HL-60/S4 (cell line): Measurements from ENCODE around the gene CMPK1.

Experiments used
- in situ Hi-C: fragments of 300-500 bp; cut with MboI; formaldehyde crosslinking; loops from 2 replicates; pipeline ENCODE4 v1.14.3; 2022; ENCODE audit warnings: low sequenced_read_pairs

CMPK1 gene

DNA sequence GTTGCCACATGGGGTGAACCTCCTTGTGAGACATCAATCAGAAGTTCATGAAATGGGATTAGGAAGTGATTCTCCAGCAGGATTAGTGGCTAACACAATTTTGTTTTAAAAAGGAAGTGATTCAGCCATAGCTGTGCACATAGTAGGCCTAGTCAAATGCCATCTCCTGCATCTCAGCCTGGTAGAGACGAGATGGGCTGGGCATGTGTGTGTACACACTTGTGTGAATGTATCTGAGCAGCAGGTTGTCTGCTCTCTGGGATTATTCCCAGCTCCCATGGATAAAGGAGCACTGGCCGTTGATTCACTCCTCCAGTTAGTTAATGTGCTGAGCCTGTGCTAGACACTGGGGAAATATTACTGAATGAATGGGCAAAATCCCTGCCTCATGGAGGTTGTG lies 84.5 kb downstream of the CMPK1 start:
- in situ Hi-C loops: loop anchor here (25.0 kb wide), 1 partner anchor 294 kb away; no protein-coding TSS in a partner anchor

GRCh38 chr1:47418681-47419325 lies 85.2 kb downstream of the CMPK1 start:
- in situ Hi-C loops: loop anchor here (25.0 kb wide), 1 partner anchor 293 kb away; no protein-coding TSS in a partner anchor

GRCh38 chr1:47420547-47420946 lies 87.0 kb downstream of the CMPK1 start:
- in situ Hi-C loops: loop anchor here (25.0 kb wide), 1 partner anchor 292 kb away; no protein-coding TSS in a partner anchor

- in situ Hi-C loops: loop anchor here (25.0 kb wide), 1 partner anchor 288 kb away; no protein-coding TSS in a partner anchor
These were observed 90.3 kb downstream of the CMPK1 start for GRCh38 chr1:47423872-47424271.

- in situ Hi-C loops: loop anchor here (25.0 kb wide), 1 partner anchor 288 kb away; no protein-coding TSS in a partner anchor
These were observed 90.9 kb downstream of the CMPK1 start for GRCh38 chr1:47424336-47424982.
